ENCODE data around the gene EEF1AKMT3.

EEF1AKMT3 gene

DNA sequence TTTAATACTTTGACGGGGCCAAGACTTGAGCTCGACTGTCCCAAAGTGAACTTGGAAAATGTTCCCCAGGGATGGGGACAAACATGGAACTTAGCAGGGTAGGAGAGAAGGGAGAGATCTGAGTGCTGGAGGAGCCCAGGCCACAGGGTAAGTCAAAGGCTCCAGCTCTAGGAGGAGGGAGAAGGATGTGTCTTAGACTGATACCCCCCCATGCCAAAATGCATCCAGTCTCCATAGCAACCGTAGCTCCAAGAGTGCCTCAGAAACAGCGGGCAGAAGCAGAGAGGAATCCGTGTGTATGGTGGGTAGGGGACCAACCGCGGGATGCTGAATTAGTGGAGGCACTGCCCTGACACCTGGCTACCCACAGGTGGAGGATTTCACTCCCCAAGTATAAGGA is 33.0 kb upstream of the EEF1AKMT3 start:
- ATAC-seq (replicated peaks) (no peak), DNase-seq (no peak)
- H3K4me3 Mint-ChIP-seq, result peak overlapping the region in 1 of 2 donors; percentile 45
- H3K9me3 Mint-ChIP-seq, result no peaks in the 10 kb centered on the region
- H3K4me1 Mint-ChIP-seq, result peaks cover 29 to 40% of the 10 kb centered on the region in 2 donors
- peak overlapping the region; percentile 75 for H3K27ac Mint-ChIP-seq
- H3K27me3 Mint-ChIP-seq, result no peaks in the 10 kb centered on the region
- H3K36me3 Mint-ChIP-seq, result peaks cover 12 to 29% of the 10 kb centered on the region in 2 donors

DNA sequence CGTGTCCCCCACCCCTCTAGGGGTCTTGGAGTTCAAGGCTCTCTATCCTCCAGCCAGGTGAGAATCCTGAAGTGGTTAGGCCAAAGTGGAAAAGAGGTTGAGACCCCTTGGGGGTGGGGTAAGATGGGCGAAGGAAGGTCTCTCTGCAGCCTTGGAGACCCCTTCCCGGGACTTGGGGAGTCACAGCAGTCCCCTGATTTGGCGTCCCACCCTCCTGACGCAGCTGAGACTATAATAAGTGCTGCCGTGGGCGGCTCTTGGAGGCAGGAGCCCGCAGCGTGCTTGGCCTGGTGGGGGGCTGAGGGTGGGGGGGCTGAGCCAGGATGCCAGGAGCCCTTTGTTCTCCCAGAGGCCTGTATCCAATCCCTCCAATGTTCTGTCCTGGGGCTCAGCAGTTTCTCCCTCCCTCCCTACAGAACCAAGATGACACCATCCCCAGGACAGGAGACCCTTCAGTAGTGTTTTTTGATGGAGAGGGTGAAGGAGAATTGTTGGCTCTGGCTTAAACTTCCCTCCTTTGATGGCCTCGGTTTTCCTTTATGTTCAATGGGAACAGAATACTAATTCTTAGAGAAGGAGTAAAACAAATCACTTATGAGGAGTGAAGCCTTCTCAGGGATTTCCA is 32.4 kb upstream of the EEF1AKMT3 start:
- ATAC-seq (replicated peaks), result no peak
- no peak overlapping the region for H3K4me3 Mint-ChIP-seq
- DNase-seq, result no peak
- no peaks in the 10 kb centered on the region for H3K9me3 Mint-ChIP-seq
- peaks cover 9 to 27% of the 10 kb centered on the region in 2 donors for H3K36me3 Mint-ChIP-seq
- H3K27me3 Mint-ChIP-seq, result no peaks in the 10 kb centered on the region
- no peak overlapping the region for H3K27ac Mint-ChIP-seq
- peaks cover 32 to 43% of the 10 kb centered on the region in 2 donors for H3K4me1 Mint-ChIP-seq

DNA sequence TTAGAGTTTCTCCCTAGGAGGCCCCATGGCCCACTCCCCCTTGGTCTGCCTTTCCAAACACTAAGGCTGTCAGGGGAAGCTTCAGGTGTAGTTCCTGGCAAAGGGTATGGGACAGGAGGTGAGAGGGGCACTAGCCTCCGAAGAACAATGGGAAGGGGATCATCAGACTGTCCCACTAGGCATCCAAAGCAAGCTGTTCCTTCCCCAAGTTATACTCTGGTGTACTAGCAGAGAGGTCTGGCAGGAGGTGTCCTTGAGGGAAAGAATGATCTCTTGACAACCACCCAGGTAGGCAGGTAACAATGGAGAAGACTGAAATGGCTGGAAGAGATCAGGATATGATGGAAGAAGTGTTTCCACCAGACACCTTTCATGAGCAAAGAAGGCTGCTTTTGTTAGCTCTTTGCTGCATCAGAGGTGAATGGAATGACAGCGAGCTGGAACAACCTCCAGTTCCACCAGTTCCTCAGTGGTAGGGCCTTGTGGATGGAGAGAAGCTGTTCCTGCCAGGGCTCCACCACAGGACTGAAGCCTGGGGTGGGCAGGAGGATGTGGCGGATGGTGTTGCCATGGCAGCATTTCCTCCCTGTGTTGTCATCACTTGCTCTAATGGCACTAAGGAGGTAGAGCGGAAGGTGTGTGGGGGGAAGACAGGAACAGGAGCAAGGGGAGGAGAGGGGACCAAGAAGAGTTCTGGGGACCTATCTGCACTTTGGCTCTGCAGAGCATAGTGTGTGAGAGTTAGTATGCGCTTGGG is 31.6 kb upstream of the EEF1AKMT3 start:
- DNase-seq (no peak), ATAC-seq (replicated peaks) (peak; percentile 41)
- H3K9me3 Mint-ChIP-seq, result no peaks in the 10 kb centered on the region
- peak overlapping the region; percentile 85 to 92 for H3K4me3 Mint-ChIP-seq
- peak overlapping the region; percentile 91 for H3K27ac Mint-ChIP-seq
- peaks cover 36 to 50% of the 10 kb centered on the region in 2 donors for H3K4me1 Mint-ChIP-seq
- H3K27me3 Mint-ChIP-seq, result no peaks in the 10 kb centered on the region
- peaks cover 9 to 27% of the 10 kb centered on the region in 2 donors for H3K36me3 Mint-ChIP-seq

DNA sequence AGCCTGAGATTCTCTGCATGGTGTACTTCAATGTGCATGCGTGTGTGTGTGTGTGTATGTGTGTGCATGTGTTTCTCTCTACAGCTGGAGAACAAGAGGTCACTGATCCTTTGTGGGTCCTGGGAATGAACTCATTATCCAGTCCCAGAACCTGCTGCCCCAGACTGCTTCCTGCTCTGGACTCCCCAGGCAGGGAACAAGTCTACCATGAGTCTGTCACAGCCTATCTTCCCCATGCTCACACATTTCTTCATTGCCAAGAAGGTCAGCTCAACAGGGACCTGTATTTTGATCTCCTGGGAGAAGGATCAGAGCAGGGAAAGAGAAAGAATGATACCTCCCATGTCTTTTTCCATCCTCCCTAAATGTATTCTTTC is 31.0 kb upstream of the EEF1AKMT3 start:
- Mint-ChIP-seq H3K27ac (peak overlapping the region; percentile 91), H3K9me3 (no peaks in the 10 kb centered on the region), H3K4me1 (peaks cover 41 to 55% of the 10 kb centered on the region in 2 donors), H3K4me3 (peak overlapping the region; percentile 85 to 92), H3K36me3 (peaks cover 10 to 29% of the 10 kb centered on the region in 2 donors), H3K27me3 (no peaks in the 10 kb centered on the region)
- no peak for ATAC-seq (replicated peaks)
- DNase-seq, result no peak

DNA sequence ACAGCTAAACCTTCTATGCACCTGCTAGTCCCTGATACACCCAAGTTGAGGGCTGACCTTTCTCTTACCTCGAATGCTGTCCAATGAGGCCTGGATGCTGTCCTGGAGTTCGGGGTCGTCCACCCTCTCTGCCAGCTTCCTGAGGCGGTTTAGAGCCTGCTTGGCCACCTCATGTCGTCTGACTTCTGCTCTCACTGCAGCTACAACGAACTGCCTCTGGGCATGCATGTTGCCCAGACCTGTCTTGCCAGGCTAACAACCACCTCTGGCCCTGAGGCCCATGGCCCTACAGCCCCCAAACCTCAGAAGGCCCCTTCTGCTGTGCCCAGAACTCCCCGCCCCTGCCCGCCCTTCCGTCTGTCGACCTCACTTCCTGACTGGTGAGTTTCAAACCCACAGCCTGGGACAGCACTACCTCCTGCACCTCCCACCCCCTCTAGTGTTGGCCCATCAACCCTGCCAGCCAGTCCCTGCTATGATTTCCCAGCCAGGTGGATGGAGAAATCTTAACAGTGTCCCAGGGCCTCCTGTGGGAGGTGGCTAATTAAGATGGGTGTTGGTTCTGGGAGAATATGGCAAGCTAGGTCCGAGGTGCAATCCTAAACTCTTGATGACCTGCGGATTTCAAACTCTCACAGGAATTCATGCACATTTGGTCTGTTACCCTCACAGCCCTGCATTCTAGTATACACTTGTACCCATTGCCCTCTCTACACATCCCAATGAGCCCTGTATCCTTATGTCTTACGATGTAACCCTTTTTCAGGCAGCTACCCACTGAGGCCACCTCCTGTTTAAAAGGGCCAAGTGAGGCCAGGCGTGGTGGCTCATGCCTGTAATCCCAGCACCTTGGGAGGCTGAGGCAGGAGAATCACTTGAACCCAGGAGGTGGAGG is 30.3 kb upstream of the EEF1AKMT3 start:
- Mint-ChIP-seq H3K4me1 (peaks cover 40 to 58% of the 10 kb centered on the region in 2 donors), H3K9me3 (no peaks in the 10 kb centered on the region), H3K36me3 (peaks cover 10 to 29% of the 10 kb centered on the region in 2 donors), H3K27me3 (no peaks in the 10 kb centered on the region), H3K4me3 (peak overlapping the region; percentile 85 to 92), H3K27ac (peak overlapping the region; percentile 91)
- ATAC-seq (replicated peaks), result peak; percentile 67 to 70
- peak; percentile 57 for DNase-seq

- ATAC-seq (replicated peaks) (no peak), DNase-seq (no peak)
- Mint-ChIP-seq H3K36me3 (peaks cover 19 to 44% of the 10 kb centered on the region in 2 donors), H3K4me3 (peak overlapping the region in 1 of 2 donors; percentile 96), H3K4me1 (peaks cover 40 to 62% of the 10 kb centered on the region in 2 donors), H3K27ac (no peak overlapping the region), H3K9me3 (no peaks in the 10 kb centered on the region), H3K27me3 (no peaks in the 10 kb centered on the region)
Observed at GRCh38 chr12:57743769-57744168, 28.6 kb upstream of the EEF1AKMT3 start.

DNA sequence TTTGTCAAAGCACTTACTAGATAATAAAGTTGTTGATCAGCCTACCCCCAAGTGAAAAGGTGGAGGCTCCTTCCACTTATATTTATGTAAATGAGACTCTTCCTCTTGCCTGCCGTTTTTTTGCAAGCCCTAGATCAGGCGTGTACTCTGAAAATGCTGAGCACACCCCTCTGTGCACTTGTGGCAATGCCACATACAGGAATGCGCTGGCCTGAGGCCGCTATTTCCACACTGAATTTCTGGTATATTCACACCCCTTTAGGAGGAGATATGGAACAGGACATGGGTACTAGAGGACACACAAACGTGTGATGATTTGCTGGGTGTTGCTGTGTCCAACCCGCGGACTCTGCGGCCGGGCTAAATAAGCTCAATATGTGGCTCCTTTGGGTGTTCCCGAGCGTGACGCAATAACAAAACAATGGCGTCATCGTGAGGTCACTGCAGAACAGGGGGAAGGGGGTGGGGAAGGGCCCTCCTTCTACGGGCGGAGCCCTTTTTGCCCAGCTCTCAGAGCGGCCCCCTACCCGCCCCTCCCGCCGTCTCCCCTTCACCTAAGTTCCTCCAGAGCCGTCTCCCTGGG is 28.1 kb upstream of the EEF1AKMT3 start:
- H3K36me3 Mint-ChIP-seq, result peaks cover 22 to 44% of the 10 kb centered on the region in 2 donors
- H3K9me3 Mint-ChIP-seq, result no peaks in the 10 kb centered on the region
- H3K4me3 Mint-ChIP-seq, result peak overlapping the region; percentile 96
- DNase-seq, result peak; percentile 71
- H3K27me3 Mint-ChIP-seq, result no peaks in the 10 kb centered on the region
- H3K27ac Mint-ChIP-seq, result peak overlapping the region; percentile 99
- ATAC-seq (replicated peaks), result peak; percentile 66 to 68
- peaks cover 39 to 63% of the 10 kb centered on the region in 2 donors for H3K4me1 Mint-ChIP-seq

- H3K36me3 Mint-ChIP-seq, result peaks cover 21 to 45% of the 10 kb centered on the region in 2 donors
- H3K27ac Mint-ChIP-seq, result peak within 1 kb of the TSS; percentile 99
- peaks cover 36 to 57% of the 10 kb centered on the region in 2 donors for H3K4me1 Mint-ChIP-seq
- DNase-seq (peak; percentile 89), ATAC-seq (replicated peaks) (peak; percentile 89 to 91)
- no peaks in the 10 kb centered on the region for H3K9me3 Mint-ChIP-seq
- H3K27me3 Mint-ChIP-seq, result no peaks in the 10 kb centered on the region
- H3K4me3 Mint-ChIP-seq, result peak within 1 kb of the TSS; percentile 96
Observed at GRCh38 chr12:57744777-57745484, 27.5 kb upstream of the EEF1AKMT3 start, which contains the start of gene TSPAN31. Gene TSPAN31 (plus strand): TSS chr12:57745039. CDS start chr12:57745155, 116 bp downstream.

DNA sequence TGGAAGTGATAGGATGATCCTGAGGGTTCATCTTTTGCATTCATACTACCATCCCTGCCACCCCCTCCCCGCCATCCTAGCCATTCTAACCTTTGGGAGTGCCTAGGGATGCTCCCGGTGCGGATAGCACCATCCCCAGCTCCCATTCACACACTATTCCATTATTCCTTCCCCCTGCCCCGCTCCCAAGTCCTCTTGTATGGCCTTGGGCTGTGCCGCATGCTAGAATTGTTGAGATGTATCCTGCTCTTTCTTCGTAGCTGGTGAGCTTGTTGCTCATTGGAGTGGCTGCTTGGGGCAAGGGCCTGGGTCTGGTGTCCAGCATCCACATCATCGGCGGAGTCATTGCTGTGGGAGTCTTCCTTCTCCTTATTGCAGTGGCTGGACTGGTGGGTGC is 26.9 kb upstream of the EEF1AKMT3 start:
- no peak for DNase-seq
- Mint-ChIP-seq H3K9me3 (no peaks in the 10 kb centered on the region), H3K4me3 (peak overlapping the region; percentile 96), H3K36me3 (peaks cover 25 to 49% of the 10 kb centered on the region in 2 donors), H3K27ac (peak overlapping the region; percentile 99), H3K4me1 (peaks cover 38 to 58% of the 10 kb centered on the region in 2 donors), H3K27me3 (no peaks in the 10 kb centered on the region)
- no peak for ATAC-seq (replicated peaks)

DNA sequence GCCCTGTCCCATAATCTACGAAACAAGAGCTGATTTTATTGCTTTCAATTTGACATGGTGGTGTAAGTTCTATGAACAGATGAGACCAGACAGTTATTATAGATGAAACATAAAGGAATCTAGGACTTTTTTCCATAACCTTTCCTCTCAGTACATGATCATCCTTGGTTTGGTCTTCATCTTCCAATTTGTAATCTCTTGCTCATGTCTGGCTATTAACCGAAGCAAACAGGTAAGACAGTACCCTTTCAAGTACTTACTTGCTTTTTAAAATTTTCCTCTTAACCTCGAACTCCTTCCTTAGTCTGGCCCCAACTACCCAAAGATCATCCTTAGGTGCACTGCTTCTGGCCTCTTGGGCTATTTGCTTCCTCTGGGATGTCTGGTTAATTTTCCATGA is 26.4 kb upstream of the EEF1AKMT3 start:
- no peak for DNase-seq
- ATAC-seq (replicated peaks), result no peak
- Mint-ChIP-seq H3K36me3 (peaks cover 29 to 52% of the 10 kb centered on the region in 2 donors), H3K9me3 (no peaks in the 10 kb centered on the region), H3K4me3 (peak overlapping the region; percentile 96), H3K27me3 (no peaks in the 10 kb centered on the region), H3K4me1 (peaks cover 33 to 58% of the 10 kb centered on the region in 2 donors), H3K27ac (peak overlapping the region; percentile 99)

- no peak for DNase-seq
- no peak overlapping the region for H3K4me3 Mint-ChIP-seq
- ATAC-seq (replicated peaks), result no peak
- H3K4me1 Mint-ChIP-seq, result peaks cover 41 to 68% of the 10 kb centered on the region in 2 donors
- no peaks in the 10 kb centered on the region for H3K9me3 Mint-ChIP-seq
- H3K27me3 Mint-ChIP-seq, result no peaks in the 10 kb centered on the region
- peaks cover 38 to 61% of the 10 kb centered on the region in 2 donors for H3K36me3 Mint-ChIP-seq
- H3K27ac Mint-ChIP-seq, result no peak overlapping the region
Observed at GRCh38 chr12:57749061-57749460, 23.4 kb upstream of the EEF1AKMT3 start.

DNA sequence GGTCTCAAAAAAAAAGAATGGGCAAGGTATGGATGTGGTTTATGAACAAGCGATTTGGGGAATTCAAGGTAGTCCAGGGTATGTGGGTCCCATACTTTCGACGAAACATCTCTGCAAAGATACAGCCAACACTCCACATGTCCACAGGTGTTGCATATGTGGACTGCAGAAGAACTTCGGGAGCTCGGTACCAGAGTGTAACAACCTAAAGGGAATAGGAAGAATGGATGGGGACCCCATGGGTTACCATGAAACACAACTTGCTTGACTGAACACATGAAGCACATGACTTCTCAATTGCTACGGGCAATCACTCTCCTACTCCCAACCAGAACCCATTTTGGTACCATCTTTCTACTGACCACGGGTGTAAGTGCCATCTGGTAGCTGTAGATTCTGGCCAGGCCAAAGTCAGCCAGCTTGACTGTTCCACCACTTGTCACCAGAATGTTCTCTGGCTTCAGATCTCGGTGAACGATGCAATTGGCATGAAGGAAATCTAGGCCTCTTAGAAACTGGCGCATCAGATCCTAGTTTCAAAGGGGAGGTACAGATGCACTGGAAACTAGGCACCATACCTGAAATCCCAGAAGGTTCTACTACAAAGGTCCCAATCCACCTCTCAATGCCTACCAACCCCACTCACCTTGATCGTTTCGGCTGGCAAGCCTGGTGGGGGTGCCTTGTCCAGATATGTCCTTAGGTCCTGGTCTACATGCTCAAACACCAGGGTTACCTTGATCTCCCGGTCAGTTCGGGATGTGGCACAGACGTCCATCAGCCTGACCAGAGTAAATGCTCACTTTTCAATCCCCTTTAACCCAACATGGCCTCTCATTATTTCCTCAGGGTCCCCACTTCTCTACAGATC is 21.6 kb upstream of the EEF1AKMT3 start:
- Mint-ChIP-seq H3K36me3 (peaks cover 38 to 51% of the 10 kb centered on the region in 2 donors), H3K27me3 (no peaks in the 10 kb centered on the region), H3K4me1 (peaks cover 34 to 63% of the 10 kb centered on the region in 2 donors), H3K27ac (peak overlapping the region; percentile 94), H3K4me3 (peak overlapping the region; percentile 93 to 98), H3K9me3 (no peaks in the 10 kb centered on the region)
- DNase-seq (no peak), ATAC-seq (replicated peaks) (no peak)

All from stimulated activated naive B cell treated with anti-CD40 and anti-IgM and Interleukin-4, amounts not matched to agents 10 μg/mL and 1 μg/mL and 100 μg/mL, for 72 hours (primary cell).